ENCODE data around the gene ZNHIT3.
A peak's percentile ranks its signal among the peaks of the same experiment; 100 is the strongest.
"Not testable (repeated sequence)": the region's sequence is repeated elsewhere in the genome, so short reads cannot be mapped to it uniquely, and the experiment has no call there.

ZNHIT3 gene

GRCh38 chr17:36486204-36487194, at the start of gene ZNHIT3:
Gene ZNHIT3 (plus strand): TSS chr17:36486681. CDS start chr17:36486700, 19 bp downstream.
- DNase-seq = peak; percentile 98

GRCh38 chr17:36441792-36442191, 44.7 kb upstream of the ZNHIT3 start:
- not testable (repeated sequence) for DNase-seq

GRCh38 chr17:36443777-36444176, 42.7 kb upstream of the ZNHIT3 start:
- no peak for DNase-seq

- DNase-seq = not testable (repeated sequence)
Measured at GRCh38 chr17:36449997-36450396, 36.5 kb upstream of the ZNHIT3 start.

GRCh38 chr17:36452888-36453287, 33.6 kb upstream of the ZNHIT3 start:
- DNase-seq = not testable (repeated sequence)

- DNase-seq = not testable (repeated sequence)
Measured at GRCh38 chr17:36457701-36458100, 28.8 kb upstream of the ZNHIT3 start.

GRCh38 chr17:36459045-36459444, 27.4 kb upstream of the ZNHIT3 start:
- no peak for DNase-seq

- no peak for DNase-seq
Measured at GRCh38 chr17:36459601-36460000, 26.9 kb upstream of the ZNHIT3 start.

- no peak for DNase-seq
Measured at GRCh38 chr17:36460265-36460937, 26.1 kb upstream of the ZNHIT3 start.

GRCh38 chr17:36461330-36462110, 25.0 kb upstream of the ZNHIT3 start:
- no peak for DNase-seq

- peak; percentile 76 for DNase-seq
Measured at GRCh38 chr17:36463916-36464764, 22.3 kb upstream of the ZNHIT3 start.

GRCh38 chr17:36464765-36465088, 21.8 kb upstream of the ZNHIT3 start:
- no peak for DNase-seq

- DNase-seq = peak; percentile 20
Measured at GRCh38 chr17:36468903-36469635, 17.4 kb upstream of the ZNHIT3 start.

GRCh38 chr17:36469733-36470132, 16.7 kb upstream of the ZNHIT3 start:
- DNase-seq = no peak

GRCh38 chr17:36470499-36470898, 16.0 kb upstream of the ZNHIT3 start:
- no peak for DNase-seq

- DNase-seq = no peak
Measured at GRCh38 chr17:36474571-36474970, 11.9 kb upstream of the ZNHIT3 start.

- DNase-seq = no peak
Measured at GRCh38 chr17:36475346-36475970, 11.0 kb upstream of the ZNHIT3 start.

GRCh38 chr17:36481829-36482228, 4.7 kb upstream of the ZNHIT3 start:
- no peak for DNase-seq

GRCh38 chr17:36482611-36483504, 3.6 kb upstream of the ZNHIT3 start:
- DNase-seq = peak; percentile 83

- DNase-seq = not testable (repeated sequence)
Measured at GRCh38 chr17:36484021-36484420, 2.5 kb upstream of the ZNHIT3 start.

Measured in NCI-H82 (cell line).